Rectal smooth muscle tissue (tissue), 1 donor: ENCODE measurements around the gene KLF11.

Experiments used
- H3K27ac ChIP-seq: one replicate; pipeline ENCODE4 v1.7.0; 2013; ENCODE audit warnings: low read depth, low read length, inconsistent platforms
- H3K27me3 ChIP-seq: one replicate; pipeline ENCODE4 v1.7.0; 2013; ENCODE audit warnings: low read length; ENCODE audit not compliant: control insufficient read depth, insufficient read depth
- H3K36me3 ChIP-seq: one replicate; pipeline ENCODE4 v1.7.0; 2013; ENCODE audit warnings: low read length; ENCODE audit not compliant: control insufficient read depth, insufficient read depth
- H3K4me1 ChIP-seq: one replicate; pipeline ENCODE4 v1.7.0; 2013; ENCODE audit warnings: low read length; ENCODE audit not compliant: control insufficient read depth, insufficient read depth
- H3K4me3 ChIP-seq: one replicate; pipeline ENCODE4 v1.7.0; 2013; ENCODE audit warnings: low read length
- H3K9ac ChIP-seq: one replicate; pipeline ENCODE4 v1.7.0; 2013; ENCODE audit warnings: low read length

KLF11 gene

GRCh38 chr2:10057231-10058107, 14.1 kb downstream of the KLF11 start:
- peaks cover 3% of the 10 kb centered on the region for H3K4me1 ChIP-seq
- H3K36me3 ChIP-seq, result peaks cover 5% of the 10 kb centered on the region
- H3K27ac ChIP-seq, result peak overlapping the region; percentile 38
- H3K9ac ChIP-seq, result no peak overlapping the region
- H3K27me3 ChIP-seq, result no peaks in the 10 kb centered on the region
- peak overlapping the region; percentile 17 for H3K4me3 ChIP-seq

- Histone ChIP-seq H3K4me3 (no peak overlapping the region), H3K4me1 (no peaks in the 10 kb centered on the region), H3K9ac (no peak overlapping the region), H3K27ac (peak overlapping the region; percentile 38), H3K27me3 (no peaks in the 10 kb centered on the region), H3K36me3 (no peaks in the 10 kb centered on the region)
These were observed 15.1 kb downstream of the KLF11 start for GRCh38 chr2:10058251-10059015.

- Histone ChIP-seq H3K4me3 (no peak overlapping the region), H3K4me1 (no peaks in the 10 kb centered on the region), H3K27ac (no peak overlapping the region), H3K36me3 (no peaks in the 10 kb centered on the region), H3K9ac (no peak overlapping the region), H3K27me3 (no peaks in the 10 kb centered on the region)
These were observed 15.6 kb downstream of the KLF11 start for GRCh38 chr2:10059016-10059351.

DNA sequence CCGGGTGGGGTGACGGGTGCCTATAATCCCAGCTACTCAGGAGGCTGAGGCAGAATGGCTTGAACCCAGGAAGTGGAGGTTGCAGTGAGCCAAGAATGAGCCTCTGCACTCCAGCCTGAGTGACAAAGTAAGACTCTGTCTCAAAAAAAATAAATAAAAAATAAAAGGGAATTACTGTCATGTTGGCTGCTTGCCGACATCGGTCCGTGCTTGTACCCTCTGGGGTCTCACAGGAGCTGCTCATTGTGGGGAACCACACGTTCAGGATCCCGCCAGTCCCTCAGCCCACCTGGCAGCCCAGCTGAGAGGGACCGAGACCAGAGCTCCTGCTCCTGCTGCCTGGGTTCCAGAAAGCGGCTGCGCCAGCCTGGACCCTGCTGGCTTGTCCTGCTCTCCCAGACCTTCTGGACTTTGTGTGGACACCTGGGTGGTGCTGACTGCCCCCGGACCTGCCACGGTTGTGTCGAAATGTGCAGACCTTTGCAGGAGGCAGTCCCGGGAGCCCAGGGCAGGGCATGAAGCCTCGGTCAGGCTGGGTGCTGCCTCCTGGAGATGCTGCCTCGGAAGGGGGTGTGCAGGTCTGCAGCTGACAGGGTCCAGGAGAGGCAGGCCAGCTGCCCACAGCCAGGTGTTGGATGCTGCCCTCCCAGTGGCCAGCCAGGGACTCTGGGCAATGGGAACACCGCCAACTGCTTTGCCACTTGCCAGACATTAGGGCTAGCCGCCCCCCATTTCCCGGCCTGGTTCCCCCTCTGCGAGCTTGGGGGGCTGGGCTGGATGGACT, 16.4 kb downstream of the KLF11 start:
- Histone ChIP-seq H3K4me1 (no peaks in the 10 kb centered on the region), H3K9ac (no peak overlapping the region), H3K36me3 (no peaks in the 10 kb centered on the region), H3K27me3 (no peaks in the 10 kb centered on the region), H3K4me3 (no peak overlapping the region), H3K27ac (no peak overlapping the region)

DNA sequence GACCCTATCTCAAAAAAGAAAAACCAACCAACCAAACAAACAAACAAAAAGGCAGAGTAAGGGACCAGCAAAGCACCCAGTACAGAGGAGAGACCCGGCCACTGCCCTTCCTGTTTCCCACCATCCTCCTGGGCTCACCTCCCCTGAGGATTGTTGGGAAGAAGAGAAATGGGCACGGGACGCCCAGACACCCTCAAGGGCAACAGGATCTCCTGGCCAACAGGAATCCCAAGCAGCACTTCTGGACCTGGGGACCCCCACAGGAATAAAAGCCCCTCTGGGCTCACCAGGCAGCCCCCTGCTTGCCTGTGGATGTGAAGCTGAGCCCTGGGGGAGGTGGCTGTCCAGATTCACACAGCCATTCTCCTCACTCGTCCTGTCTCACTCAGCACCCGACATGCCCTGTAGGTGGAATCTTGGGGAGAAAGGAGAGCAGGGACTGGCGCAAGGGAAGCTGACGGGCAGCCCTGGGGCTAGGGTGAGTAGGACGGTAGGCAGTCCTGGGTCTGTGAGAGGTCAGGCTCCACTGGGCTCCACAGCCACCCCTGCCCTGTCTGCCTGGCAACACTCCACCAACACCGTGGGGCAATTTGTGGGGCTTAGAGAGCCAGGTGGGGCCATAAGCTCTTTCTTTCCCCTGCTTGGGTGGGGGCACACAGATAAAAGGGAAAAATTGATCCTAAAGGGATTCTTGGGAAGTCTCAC, 18.0 kb downstream of the KLF11 start:
- Histone ChIP-seq H3K4me3 (no peak overlapping the region), H3K4me1 (no peaks in the 10 kb centered on the region), H3K36me3 (no peaks in the 10 kb centered on the region), H3K27ac (no peak overlapping the region), H3K27me3 (no peaks in the 10 kb centered on the region), H3K9ac (no peak overlapping the region)

GRCh38 chr2:10062931-10063365, 19.6 kb downstream of the KLF11 start:
- no peak overlapping the region for H3K27ac ChIP-seq

GRCh38 chr2:10063566-10063965, 20.2 kb downstream of the KLF11 start:
- Histone ChIP-seq H3K4me3 (no peak overlapping the region), H3K27ac (no peak overlapping the region), H3K4me1 (no peaks in the 10 kb centered on the region), H3K9ac (no peak overlapping the region), H3K27me3 (no peaks in the 10 kb centered on the region), H3K36me3 (no peaks in the 10 kb centered on the region)

More at GRCh38 chr2:10062931-10063365, 19.6 kb downstream of the KLF11 start:
- Histone ChIP-seq H3K4me1 (no peaks in the 10 kb centered on the region), H3K9ac (no peak overlapping the region), H3K4me3 (no peak overlapping the region), H3K36me3 (no peaks in the 10 kb centered on the region), H3K27me3 (no peaks in the 10 kb centered on the region)

DNA sequence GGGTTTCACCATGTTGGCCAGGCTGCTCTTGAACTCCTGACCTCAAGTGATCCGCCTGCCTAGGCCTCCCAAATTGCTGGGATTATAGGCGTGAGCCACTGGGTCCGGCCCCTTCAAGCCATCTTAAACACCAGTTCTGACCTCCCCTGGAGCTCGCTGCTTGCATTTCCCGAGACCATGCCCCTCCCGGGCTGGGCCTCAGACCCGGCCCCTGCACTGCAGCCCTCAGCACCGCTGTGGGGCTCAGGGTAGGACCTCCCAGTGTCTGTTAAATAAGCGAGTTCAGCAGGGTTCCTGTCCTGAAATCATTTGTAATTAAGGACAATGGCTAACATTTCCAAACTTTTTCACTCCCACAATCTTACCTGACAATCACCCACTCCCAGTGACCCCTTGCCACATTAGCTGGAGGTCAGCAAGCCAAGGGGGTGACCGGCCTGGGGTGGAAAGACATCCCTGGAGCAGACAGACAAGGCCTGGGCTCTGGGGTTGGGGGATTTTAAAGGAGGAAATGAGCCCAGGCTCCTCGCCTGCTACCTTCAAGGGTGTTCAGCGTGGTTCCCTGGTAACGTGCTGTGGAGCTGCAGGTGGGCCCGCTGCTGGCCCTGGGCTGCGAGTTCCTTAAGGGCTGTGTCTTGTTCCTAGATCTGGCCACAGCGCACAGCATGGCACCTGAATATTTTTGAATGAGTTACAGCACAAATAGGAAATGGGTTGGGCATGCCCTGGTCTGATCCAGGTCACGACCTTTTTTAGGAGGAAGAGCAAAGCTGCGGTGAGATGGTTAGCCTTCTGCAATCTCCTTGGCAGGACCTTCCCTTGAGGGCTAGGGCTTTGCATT, 21.8 kb downstream of the KLF11 start:
- no peaks in the 10 kb centered on the region for H3K4me1 ChIP-seq
- no peak overlapping the region for H3K9ac ChIP-seq
- no peak overlapping the region for H3K27ac ChIP-seq
- H3K27me3 ChIP-seq, result no peaks in the 10 kb centered on the region
- no peaks in the 10 kb centered on the region for H3K36me3 ChIP-seq
- no peak overlapping the region for H3K4me3 ChIP-seq

GRCh38 chr2:10065773-10066055, 22.4 kb downstream of the KLF11 start:
- Histone ChIP-seq H3K9ac (no peak overlapping the region), H3K27ac (no peak overlapping the region), H3K4me3 (no peak overlapping the region), H3K27me3 (no peaks in the 10 kb centered on the region), H3K4me1 (no peaks in the 10 kb centered on the region), H3K36me3 (no peaks in the 10 kb centered on the region)

DNA sequence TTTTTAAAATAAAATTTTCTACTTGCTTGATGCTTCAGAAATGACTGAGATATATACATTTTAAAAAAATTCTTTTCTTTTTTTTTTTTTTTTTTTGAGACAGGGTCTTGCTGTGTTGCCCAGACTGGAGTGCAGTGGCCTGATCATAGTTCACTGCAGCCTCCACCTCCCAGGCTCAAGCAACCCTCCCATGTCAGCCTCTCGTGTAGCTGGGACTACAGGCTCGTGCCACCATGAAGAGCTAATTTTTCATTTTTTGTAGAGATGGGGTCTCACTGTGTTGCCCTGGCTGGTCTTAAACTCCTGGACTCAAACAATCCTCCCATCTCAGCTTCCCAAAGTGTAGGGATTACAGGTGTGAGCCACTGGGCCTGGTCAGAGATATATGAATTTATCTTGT, 24.0 kb downstream of the KLF11 start:
- no peak overlapping the region for H3K9ac ChIP-seq

GRCh38 chr2:10067881-10068280, 24.5 kb downstream of the KLF11 start:
- H3K4me3 ChIP-seq, result no peak overlapping the region
- no peaks in the 10 kb centered on the region for H3K27me3 ChIP-seq
- H3K9ac ChIP-seq, result no peak overlapping the region
- no peaks in the 10 kb centered on the region for H3K4me1 ChIP-seq
- H3K27ac ChIP-seq, result no peak overlapping the region
- H3K36me3 ChIP-seq, result no peaks in the 10 kb centered on the region

More for the DNA sequence above, 24.0 kb downstream of the KLF11 start:
- no peak overlapping the region for H3K4me3 ChIP-seq
- no peaks in the 10 kb centered on the region for H3K36me3 ChIP-seq
- no peaks in the 10 kb centered on the region for H3K27me3 ChIP-seq
- H3K4me1 ChIP-seq, result no peaks in the 10 kb centered on the region
- no peak overlapping the region for H3K27ac ChIP-seq
